GM12873 (cell line): ENCODE results near the gene TANGO6.

Source experiments
- TF ChIP-seq, protein P1 (sequence below): IDR thresholded peaks from 2 replicates; pipeline ENCODE4 v1.5.1; 2012; ENCODE audit warnings: low read depth, mild to moderate bottlenecking, moderate library complexity, low read length, control low read depth; ENCODE audit not compliant: insufficient read depth; ENCODE audit errors: missing control alignments

Gene TANGO6

GRCh38 chr16:69036399-69037091 lies 193.2 kb downstream of the TANGO6 start:
- TF ChIP-seq, protein P1, sequence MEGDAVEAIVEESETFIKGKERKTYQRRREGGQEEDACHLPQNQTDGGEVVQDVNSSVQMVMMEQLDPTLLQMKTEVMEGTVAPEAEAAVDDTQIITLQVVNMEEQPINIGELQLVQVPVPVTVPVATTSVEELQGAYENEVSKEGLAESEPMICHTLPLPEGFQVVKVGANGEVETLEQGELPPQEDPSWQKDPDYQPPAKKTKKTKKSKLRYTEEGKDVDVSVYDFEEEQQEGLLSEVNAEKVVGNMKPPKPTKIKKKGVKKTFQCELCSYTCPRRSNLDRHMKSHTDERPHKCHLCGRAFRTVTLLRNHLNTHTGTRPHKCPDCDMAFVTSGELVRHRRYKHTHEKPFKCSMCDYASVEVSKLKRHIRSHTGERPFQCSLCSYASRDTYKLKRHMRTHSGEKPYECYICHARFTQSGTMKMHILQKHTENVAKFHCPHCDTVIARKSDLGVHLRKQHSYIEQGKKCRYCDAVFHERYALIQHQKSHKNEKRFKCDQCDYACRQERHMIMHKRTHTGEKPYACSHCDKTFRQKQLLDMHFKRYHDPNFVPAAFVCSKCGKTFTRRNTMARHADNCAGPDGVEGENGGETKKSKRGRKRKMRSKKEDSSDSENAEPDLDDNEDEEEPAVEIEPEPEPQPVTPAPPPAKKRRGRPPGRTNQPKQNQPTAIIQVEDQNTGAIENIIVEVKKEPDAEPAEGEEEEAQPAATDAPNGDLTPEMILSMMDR = no peak

DNA sequence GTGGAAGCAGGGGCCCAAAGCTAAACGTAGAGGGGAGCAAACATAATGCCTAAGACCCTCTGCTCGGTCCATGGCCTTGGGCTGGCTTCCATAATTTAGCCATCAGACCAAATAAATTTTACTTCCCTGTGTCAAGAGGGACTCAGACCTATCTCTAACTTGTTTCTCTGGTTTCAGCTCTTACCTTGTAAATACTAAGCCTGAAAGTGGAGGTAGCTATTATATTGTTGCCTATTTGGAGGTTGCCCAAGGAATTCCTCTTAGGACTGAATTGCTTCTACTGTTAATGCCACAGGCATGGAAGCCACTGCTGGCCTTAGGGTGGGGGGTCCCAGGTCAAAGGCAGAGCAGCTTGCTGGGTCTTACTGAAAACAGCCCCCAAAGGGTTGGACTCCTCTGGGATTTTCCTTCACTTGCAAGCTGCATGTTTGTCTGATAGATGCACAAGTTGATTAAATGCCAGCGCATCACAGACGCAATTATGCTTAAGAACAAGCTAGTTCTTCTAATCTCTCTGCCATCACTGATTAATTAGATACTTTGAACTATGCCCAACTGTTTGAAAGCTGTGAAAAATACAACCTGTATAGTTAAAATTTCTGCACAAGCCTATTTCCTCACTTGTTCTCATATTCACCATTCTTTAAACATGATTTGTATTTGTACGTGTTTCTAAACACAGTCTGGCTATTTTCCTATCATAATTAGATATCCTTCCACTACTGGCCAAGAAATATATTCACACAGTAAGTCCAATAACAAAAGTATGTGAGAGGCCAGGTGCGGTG lies 194.2 kb downstream of the TANGO6 start:
- TF ChIP-seq, protein P1 = no peak

DNA sequence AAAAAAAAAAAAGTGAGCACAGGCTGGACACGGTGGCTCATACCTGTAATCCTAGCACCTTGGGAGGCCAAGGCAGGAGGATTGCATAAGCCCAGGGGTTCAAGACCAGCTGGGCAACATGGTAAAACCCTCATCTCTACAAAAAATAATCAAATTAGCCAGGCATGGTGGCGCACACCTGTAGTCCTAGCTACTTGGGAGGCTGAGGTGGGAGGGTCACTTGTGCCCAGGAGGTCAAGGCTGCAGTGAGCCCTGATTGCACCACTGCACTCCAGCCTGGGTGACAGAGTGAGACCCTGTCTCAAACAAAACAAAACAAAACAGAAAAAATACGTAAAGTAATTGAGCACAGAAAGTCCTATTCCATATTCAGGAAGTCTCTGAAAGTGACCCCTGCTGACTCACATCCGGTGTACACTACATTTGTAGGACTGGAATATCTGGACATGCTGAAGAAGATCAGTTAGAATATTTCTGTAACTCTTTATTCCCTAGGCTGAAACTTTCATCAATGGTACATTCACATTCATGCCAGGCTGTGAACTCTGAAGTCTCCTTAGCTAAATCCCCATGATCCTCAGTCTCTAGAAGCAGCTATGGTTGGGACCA lies 196.1 kb downstream of the TANGO6 start:
- TF ChIP-seq, protein P1 = no peak

- TF ChIP-seq, protein P1 = no peak
Observed at GRCh38 chr16:69040144-69040909, 197.0 kb downstream of the TANGO6 start.

DNA sequence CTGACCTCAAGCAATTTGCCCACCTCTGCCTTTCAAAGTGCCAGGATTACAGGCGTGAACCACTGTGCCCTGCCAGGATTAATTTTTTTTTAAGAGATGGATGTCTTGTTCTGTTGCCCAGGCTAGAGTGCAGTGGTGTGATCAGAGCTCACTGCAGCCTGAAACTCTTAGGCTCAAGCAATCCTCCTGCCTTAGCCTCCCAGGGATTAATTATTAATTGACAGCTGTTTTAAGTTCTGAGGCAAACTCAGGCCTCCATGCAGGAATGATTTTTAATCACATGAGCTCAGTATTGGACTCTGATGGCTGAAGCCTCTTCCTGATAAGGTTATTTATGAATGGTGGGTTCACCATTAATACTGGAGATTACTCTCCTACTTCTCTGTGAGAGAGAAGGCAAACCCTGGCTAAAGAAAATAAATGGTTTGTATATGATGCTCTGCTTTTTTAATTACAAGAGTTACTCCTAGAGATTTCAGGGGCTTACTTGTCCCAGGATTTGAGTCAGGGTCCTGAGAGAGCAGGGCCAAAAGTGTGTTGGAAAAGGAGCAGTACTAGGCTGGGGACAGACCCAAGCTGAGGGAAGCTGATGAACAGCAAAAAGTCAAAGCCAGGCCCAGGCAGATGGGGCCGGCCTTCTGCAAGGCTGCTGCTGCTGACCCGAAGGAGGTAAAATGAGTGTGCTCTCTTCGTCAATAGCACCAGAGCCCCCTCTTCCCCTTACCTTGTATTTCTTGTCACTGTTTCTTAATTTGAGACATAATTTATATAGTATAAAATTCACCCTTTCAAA lies 205.2 kb downstream of the TANGO6 start:
- TF ChIP-seq, protein P1 = no peak

DNA sequence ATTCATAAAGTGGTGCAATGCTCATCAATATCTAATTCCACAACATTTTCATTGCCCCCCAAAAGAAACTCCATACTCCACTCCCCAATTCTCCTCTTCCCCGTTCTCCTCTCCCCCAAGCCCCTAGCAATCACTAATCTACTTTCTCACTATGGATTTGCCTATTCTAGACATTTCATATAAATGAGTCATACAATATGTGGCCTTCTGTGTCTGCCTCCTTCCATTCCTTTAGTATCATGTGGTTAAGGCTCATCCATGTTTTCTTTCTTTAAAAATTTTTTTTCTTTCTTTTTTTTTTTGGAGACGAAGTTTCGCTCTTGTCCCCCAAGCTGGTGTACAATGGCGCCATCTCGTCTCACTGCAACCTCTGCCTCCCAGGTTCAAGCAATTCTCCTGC lies 205.8 kb downstream of the TANGO6 start:
- TF ChIP-seq, protein P1 = no peak
